GM03348 (cell line): ENCODE data around the gene SDK2.
A peak's percentile ranks its signal among the peaks of the same experiment; 100 is the strongest.

Source experiments
- DNase-seq: peaks from one replicate; pipeline ENCODE4 v3.0.0; 2012; ENCODE audit warnings: low spot score

SDK2 gene

GRCh38 chr17:73609758-73610157 is 34.5 kb downstream of the SDK2 start:
- DNase-seq = no peak

DNA sequence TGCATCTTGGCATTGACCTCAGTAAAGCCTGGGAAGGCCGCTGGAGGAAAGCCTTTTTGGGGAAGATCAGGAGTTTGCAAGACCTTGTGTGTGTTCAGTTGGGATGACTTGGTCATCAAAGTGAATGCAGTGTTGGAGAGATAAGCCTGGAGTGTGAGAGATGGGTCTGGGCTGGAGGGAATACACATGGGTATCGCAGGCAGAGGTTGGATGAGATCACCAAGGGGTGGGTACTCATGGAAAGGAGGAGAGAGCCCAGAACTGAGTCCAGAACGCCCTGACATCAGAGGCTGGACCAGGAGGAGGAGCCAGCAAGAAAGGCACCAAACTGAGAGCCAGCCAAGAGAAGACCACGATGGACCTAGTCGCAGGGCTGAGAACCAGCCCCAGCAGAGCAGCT is 35.2 kb downstream of the SDK2 start:
- DNase-seq = no peak

GRCh38 chr17:73605444-73605843 is 38.8 kb downstream of the SDK2 start:
- no peak for DNase-seq

DNA sequence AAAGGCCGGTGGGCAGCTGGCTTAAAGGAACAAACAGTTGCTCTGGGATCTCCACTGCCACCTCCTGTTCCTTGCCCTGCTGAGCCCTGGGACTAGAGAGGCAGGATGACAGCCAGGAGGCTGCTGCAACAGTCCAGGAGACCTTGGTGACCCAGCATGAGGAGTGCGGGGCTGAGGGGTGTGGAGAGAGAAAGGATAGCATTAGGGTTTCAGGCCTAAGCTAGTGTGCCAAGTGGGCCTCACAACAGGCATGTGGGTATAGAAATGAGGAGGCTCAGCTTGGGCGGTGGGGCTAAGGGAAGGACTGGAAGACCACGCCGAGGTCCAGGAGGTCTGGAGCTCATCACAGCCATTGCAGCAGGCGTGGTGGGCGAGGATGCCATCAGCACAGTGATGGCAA is 39.8 kb downstream of the SDK2 start:
- DNase-seq = no peak

GRCh38 chr17:73603971-73604370 is 40.3 kb downstream of the SDK2 start:
- DNase-seq = no peak

DNA sequence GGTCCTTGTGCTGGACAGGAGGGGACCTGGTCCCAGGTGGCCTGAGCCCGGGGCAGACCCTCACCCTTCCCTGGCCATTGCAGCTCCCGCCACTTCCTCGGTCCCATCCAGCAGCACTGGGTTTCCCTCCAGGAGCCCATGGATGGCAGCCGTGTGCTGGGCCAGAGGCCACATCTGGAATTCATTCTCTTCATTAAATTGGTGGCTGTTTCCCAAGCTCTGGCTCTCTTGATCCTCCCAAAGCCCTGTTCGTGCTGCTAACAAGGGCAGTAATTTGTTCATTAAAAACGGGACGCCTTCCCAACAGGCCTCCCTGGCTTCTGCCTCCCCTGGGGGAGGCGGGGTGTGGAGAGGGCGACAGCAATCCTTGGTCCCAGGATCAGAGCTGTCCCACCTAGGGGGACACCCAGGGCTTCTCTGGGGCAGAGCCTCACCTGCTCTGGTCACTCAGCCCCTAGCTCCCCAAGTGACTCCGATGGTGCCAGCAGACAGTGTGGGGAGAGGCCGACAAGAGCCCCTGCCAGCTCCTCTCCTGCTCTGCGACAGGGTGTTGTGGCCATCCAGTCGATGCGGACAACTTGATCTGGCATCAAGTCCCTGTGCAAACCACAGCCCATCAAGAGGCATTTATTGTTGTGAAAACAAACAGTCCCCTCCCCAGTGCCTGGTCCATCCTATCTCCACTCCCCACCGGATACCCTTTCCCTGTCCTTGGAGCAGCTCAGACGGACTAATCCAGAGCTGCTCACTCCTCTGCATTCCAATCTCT is 44.0 kb downstream of the SDK2 start:
- peak; percentile 47 for DNase-seq

- DNase-seq = no peak
These were observed 44.6 kb downstream of the SDK2 start for GRCh38 chr17:73599599-73599998.

GRCh38 chr17:73598212-73598611 is 46.0 kb downstream of the SDK2 start:
- DNase-seq = no peak

DNA sequence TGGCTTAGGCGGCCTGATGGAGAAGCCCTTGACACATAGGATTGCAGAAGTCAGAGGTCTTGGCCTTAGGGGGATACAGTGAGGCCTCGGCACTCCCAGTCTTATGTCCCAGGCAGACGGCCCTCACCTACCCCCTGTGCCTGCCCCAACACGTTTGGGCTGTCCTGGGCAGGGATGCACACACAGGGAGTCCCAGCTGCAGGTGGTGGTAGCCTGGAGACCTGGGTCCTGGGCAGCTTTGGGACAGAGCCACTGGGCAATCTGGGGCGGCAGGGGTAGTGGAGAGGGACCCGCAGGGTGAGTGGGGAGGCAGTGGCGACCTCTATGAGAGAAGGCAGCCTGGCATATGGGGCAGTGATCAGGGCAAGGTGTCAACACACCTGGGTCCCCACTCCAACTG is 48.3 kb downstream of the SDK2 start:
- DNase-seq = no peak

DNA sequence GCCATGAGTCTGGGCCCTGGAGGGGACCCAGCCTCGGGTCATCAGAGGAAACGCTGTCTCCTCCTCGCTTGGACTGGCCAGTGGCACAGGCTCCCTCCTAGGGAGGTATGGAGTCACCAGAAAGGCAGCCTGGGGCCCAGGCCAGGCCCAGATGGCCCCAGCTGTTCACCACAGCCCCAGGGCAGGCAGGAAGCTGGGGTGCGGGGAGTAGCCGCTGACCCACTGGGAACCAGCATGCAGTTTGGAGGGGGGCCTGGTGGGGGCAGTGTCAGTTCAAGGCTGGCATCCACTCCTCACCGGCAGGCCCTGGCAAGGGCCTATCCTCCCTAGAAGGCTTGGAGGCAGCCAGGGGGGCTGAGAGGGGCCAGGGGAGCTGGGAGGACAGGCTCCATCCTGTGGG is 48.8 kb downstream of the SDK2 start:
- DNase-seq = peak; percentile 32

DNA sequence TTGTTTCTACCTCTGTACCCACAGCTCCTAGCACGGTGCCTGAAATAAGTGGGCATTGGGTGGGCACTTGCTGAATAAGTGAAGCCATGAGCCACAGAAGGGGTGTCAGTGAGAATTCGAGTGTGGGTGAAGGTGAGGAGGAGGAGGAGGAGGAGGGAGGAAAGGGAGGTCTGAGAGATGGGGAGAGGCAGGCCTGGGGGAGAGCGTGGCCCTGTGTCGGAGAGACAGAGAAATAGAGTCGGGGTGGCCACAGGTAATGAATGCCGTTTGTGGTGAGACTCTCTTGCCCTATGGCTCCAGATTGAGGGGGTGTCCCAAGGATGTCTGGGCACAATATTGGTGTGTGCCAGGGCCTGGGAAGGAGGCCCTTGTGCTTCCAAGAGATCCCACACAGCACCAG is 49.2 kb downstream of the SDK2 start:
- DNase-seq = no peak

GRCh38 chr17:73594598-73594997 is 49.6 kb downstream of the SDK2 start:
- no peak for DNase-seq

DNA sequence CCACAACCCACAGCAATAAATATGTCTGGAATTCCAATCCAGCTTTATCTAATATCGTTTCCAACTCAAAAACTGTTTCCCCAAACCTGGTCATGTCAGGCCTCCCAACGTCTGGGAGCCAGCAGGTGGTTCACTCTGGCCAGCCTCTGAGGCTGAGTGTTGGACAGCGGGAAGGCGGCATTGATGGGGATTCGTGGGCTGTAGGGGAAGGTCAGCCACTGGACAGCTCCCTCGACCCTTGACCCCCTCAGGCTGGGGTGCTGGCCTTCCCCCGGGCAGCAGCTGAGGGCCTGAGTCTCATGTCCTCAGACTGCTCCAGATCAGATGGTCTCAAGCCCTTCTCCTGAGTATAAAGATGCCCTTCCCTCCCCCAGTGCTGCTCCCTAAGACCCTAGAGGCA is 50.2 kb downstream of the SDK2 start:
- no peak for DNase-seq

DNA sequence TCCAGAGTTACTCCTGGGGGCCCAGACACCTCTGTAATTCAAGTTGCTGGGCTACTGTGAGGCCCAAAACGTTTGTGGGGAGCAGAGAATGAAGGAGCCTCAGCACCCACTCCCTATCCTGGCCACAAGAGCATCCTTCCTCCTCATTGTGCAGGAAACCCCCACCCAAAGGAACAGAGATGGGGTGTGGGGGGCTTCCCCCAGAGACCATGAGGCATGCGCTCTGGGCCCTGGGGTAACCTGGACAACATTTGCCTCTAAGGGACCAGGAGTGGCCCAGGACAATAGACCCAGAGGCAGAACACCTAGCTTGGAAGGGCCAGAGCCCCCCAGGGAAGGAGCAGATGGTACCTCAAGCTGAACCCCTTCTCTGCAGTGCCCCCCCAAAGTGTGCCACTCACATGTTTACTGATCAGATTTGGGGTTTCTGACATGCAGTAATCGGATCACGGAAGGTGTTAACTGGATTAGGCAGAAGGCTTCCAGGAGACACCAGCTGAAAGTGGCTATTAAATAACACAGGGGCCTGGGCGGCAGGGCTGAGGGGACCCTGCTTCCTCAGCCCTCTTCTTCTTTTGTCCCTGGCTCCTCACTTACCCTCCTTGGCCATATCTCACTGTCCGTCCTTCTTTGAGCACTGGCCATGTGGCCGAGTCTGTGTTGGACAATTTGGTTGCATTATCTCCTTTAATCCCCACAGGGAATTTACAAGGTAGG is 50.8 kb downstream of the SDK2 start:
- no peak for DNase-seq

- DNase-seq = no peak
These were observed 51.7 kb downstream of the SDK2 start for GRCh38 chr17:73592501-73592961.

DNA sequence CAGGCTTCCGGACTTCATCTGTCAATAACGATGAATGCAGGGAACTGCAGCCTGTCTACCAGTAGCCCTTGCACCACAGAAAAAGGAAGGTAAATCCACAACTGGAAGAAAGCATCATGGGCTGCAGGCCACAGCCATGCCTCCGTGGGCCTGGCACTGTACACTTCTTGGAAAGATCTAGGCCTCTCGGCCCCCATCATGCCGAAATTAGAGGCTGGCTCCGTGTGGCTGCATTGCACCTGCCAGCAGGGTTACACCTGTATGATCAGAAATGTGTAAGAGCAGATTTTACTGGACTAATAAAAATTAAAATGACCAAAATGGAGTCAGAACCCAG is 52.2 kb downstream of the SDK2 start:
- no peak for DNase-seq

- DNase-seq = no peak
These were observed 52.8 kb downstream of the SDK2 start for GRCh38 chr17:73591296-73592078.

GRCh38 chr17:73589363-73589980 is 54.8 kb downstream of the SDK2 start:
- DNase-seq = no peak

DNA sequence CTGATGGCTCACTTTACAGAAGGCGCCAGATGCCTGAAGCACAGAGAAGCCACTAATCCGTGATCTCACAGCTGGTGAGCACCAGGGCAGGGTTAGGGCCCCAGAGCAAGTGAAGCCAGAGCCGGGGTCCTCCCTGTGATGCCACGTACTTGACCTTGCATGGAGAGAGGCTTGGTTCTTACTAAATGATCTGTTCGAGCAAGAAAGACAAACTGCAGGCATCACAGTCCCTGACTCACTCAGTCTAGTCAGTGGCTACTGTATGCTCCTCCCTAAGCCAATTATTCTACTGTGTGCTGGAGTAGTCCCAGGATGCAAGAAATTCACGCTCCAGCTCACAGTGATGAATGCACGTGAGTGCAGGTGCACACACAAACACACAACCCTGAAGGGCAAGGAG is 55.4 kb downstream of the SDK2 start:
- no peak for DNase-seq

DNA sequence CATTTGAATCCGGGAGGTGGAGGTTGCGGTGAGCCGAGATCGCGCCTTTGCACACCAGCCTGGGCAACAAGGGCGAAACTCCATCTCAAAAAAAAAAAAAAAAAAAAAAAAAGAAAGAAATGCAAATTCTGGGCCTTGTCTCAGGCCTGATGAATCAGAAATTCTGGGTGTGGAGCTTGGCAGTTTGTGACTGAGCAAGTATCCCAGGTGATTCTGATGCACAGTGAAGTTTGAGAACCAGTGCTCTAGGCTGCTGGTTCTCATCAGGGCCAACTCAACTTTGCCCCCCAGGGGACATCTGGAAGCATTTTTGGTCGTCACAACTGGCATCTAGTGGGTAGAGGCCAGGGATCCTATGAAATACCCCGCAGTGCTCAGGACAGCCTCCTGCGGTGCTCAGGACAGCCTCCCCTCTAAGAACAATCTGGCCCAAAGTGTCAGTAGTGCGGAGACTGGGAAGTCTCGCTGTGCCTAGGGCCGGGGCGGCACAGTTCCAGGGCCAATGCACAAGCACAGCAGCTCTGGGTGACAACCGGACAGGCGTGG is 55.9 kb downstream of the SDK2 start:
- no peak for DNase-seq

DNA sequence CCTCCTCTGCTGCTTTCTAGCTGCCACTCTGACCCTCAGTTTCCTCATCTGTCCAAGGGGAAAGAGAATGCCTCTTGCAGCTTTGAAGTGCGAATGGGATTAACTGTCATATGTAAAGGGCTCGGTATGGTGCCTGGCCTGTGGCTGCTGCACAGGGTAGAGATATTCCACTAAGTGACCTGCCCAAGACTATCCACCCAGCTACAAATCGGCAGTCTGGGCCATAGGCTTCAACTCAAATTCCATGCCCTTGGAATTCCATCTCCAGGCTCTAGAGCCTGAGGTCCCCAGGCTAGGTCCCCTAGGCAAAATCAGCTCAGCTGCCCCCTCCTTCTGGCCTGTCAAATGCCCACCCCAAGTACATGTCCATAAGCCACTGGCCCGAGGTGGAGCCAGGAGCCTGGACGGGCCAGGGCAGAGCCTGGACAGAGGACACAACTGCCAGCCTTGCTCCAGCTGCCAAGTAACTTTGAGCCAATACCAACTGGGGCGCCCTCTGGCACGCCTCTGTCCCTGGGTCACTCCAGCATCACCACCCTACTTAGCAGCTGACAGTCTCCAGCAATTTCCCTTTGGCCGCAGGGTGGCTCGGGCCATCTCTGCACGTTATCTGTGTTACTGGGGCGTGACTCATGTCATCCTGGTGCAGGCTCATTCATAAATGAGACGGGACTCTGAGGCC is 57.2 kb downstream of the SDK2 start:
- DNase-seq = no peak
